Measurements from ENCODE around the gene CTDP1. TPM values are rescaled to one million over a fixed set of nuclear protein-coding genes. Genes with fewer than 3 reads are reported as not detected.

CTDP1 gene
- total and polyA plus RNA-seq, 4 donors: 2.7 to 13.9 (median 10.5) TPM

DNA sequence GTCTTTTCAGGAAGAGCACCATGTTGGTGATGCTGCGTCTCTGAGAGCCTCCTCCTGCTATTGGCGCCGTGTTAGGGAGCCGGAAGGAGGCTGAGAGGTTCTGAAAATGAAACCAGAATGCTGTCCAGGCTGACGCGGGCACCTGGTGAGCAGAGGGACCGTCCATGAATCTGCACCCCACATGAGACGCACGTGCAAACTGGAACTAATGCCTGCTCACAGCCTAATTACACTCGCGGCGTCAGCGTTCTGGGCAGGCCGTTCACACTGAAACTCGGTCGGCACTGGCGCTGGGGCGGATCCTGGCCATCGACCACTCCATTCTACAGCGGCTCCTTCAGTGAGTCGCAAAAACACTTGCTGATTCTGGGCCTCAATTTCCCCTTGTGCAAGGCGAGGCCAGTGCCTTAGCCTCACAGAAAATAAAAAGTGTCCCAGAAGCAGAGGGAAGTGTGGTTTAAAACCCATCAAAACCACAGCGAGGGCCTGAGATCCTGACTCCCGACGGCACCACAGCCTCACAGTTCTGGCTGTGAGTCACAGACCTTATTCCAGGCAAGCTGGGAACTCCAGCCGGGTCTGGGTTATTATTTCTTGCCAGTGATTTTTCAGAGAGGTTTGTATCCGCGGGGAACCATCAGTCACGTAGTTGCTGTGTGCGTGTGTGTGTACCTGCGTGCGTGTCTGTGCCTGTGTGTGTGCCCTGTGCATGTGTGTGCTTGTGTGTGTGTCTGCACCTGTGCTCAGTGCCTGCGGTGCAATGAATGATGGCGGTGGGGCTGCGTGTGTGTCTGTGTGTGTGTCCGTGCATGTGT is 49.1 kb upstream of the CTDP1 start:
- no peaks in the 10 kb centered on the region for H3K4me1 ChIP-seq (ENCODE audit: control insufficient read depth in 4 of 4, insufficient read depth in 4 of 4, low read length in 3 of 4)
- H3K36me3 ChIP-seq (ENCODE audit: control insufficient read depth in 4 of 4, insufficient read depth in 3 of 4, low read depth in 1 of 4, low read length in 3 of 4): no peaks in the 10 kb centered on the region
- no peak for DNase-seq (ENCODE audit: low spot score)
- H3K9me3 ChIP-seq (ENCODE audit: control insufficient read depth in 4 of 4, low read length in 3 of 4): no peaks in the 10 kb centered on the region
- TF ChIP-seq, protein P1, sequence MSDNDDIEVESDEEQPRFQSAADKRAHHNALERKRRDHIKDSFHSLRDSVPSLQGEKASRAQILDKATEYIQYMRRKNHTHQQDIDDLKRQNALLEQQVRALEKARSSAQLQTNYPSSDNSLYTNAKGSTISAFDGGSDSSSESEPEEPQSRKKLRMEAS (IDR thresholded peaks at IDR 0.05): no peak
- TF ChIP-seq REST (IDR thresholded peaks at IDR 0.05): no peak
- TF ChIP-seq ATF3 (IDR thresholded peaks at IDR 0.05): no peak
- no peak for TF ChIP-seq TAF1 (conservative IDR thresholded peaks at IDR 0.05)
- no peak for TF ChIP-seq NR2F2 (IDR thresholded peaks at IDR 0.05)
- TF ChIP-seq, protein P2, sequence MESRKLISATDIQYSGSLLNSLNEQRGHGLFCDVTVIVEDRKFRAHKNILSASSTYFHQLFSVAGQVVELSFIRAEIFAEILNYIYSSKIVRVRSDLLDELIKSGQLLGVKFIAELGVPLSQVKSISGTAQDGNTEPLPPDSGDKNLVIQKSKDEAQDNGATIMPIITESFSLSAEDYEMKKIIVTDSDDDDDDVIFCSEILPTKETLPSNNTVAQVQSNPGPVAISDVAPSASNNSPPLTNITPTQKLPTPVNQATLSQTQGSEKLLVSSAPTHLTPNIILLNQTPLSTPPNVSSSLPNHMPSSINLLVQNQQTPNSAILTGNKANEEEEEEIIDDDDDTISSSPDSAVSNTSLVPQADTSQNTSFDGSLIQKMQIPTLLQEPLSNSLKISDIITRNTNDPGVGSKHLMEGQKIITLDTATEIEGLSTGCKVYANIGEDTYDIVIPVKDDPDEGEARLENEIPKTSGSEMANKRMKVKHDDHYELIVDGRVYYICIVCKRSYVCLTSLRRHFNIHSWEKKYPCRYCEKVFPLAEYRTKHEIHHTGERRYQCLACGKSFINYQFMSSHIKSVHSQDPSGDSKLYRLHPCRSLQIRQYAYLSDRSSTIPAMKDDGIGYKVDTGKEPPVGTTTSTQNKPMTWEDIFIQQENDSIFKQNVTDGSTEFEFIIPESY (IDR thresholded peaks at IDR 0.05): no peak
- peaks cover 0 to 4% (median 0%) of the 10 kb centered on the region in 4 donors for H3K27me3 ChIP-seq (ENCODE audit: control insufficient read depth in 4 of 4, insufficient read depth in 4 of 4, low read length in 3 of 4)
- no peak overlapping the region for H3K9ac ChIP-seq (ENCODE audit: low read depth in 1 of 2, low read length in 2 of 2)
- H3K27ac ChIP-seq (ENCODE audit: low read depth in 1 of 2, low read length in 2 of 2): no peak overlapping the region
- no peak overlapping the region for H3K4me3 ChIP-seq (ENCODE audit: low read depth in 1 of 3, low read length in 3 of 3)
- 87% methylated on average over 36 of the region's 36 CpGs for WGBS

DNA sequence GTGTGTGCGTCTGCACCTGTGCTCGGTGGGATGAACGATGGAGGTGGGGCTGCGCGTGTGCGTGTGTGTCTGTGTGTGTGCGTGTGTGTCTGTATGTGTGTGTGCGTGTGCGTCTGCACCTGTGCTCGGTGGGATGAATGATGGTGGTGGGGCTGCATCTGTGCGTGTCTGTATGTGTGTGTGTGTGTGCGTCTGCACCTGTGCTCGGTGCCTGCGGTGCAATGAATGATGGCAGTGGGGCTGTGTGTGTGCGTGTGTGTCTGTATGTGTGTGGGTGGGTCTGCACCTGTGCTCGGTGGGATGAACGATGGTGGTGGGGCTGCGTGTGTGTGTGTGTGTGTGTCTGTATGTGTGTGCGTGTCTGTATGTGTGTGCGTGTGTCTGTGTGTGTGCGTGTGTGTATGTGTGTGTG is 48.5 kb upstream of the CTDP1 start:
- no peaks in the 10 kb centered on the region for H3K4me1 ChIP-seq (ENCODE audit: control insufficient read depth in 4 of 4, insufficient read depth in 4 of 4, low read length in 3 of 4)
- H3K9ac ChIP-seq (ENCODE audit: low read depth in 1 of 2, low read length in 2 of 2): no peak overlapping the region
- no peaks in the 10 kb centered on the region for H3K9me3 ChIP-seq (ENCODE audit: control insufficient read depth in 4 of 4, low read length in 3 of 4)
- H3K4me3 ChIP-seq (ENCODE audit: low read depth in 1 of 3, low read length in 3 of 3): no peak overlapping the region
- peaks cover 0 to 4% (median 0%) of the 10 kb centered on the region in 4 donors for H3K27me3 ChIP-seq (ENCODE audit: control insufficient read depth in 4 of 4, insufficient read depth in 4 of 4, low read length in 3 of 4)
- 95% methylated on average over 21 of the region's 21 CpGs for WGBS
- no peak for DNase-seq (ENCODE audit: low spot score)
- no peaks in the 10 kb centered on the region for H3K36me3 ChIP-seq (ENCODE audit: control insufficient read depth in 4 of 4, insufficient read depth in 3 of 4, low read depth in 1 of 4, low read length in 3 of 4)
- no peak overlapping the region for H3K27ac ChIP-seq (ENCODE audit: low read depth in 1 of 2, low read length in 2 of 2)
- TF ChIP-seq HNF4A (conservative IDR thresholded peaks at IDR 0.05) (no peak), GABPA (IDR thresholded peaks at IDR 0.05 in 1 of 2, conservative IDR thresholded peaks at IDR 0.05 in 1 of 2) (no peak), SP1 (IDR thresholded peaks at IDR 0.05) (no peak), YY1 (IDR thresholded peaks at IDR 0.05) (no peak), RAD21 (IDR thresholded peaks at IDR 0.05) (no peak), REST (IDR thresholded peaks at IDR 0.05) (no peak), JUND (IDR thresholded peaks at IDR 0.05) (no peak), FOXA1 (IDR thresholded peaks at IDR 0.05) (no peak), EGR1 (IDR thresholded peaks at IDR 0.05; ENCODE audit: low read depth in 2 of 2) (no peak), NR2F2 (IDR thresholded peaks at IDR 0.05) (no peak), FOXA2 (IDR thresholded peaks at IDR 0.05) (no peak)
- TF ChIP-seq, protein P3, sequence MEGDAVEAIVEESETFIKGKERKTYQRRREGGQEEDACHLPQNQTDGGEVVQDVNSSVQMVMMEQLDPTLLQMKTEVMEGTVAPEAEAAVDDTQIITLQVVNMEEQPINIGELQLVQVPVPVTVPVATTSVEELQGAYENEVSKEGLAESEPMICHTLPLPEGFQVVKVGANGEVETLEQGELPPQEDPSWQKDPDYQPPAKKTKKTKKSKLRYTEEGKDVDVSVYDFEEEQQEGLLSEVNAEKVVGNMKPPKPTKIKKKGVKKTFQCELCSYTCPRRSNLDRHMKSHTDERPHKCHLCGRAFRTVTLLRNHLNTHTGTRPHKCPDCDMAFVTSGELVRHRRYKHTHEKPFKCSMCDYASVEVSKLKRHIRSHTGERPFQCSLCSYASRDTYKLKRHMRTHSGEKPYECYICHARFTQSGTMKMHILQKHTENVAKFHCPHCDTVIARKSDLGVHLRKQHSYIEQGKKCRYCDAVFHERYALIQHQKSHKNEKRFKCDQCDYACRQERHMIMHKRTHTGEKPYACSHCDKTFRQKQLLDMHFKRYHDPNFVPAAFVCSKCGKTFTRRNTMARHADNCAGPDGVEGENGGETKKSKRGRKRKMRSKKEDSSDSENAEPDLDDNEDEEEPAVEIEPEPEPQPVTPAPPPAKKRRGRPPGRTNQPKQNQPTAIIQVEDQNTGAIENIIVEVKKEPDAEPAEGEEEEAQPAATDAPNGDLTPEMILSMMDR (IDR thresholded peaks at IDR 0.05; ENCODE audit: low read depth, low read length, missing input control): no peak
- TF ChIP-seq, protein P2 (IDR thresholded peaks at IDR 0.05): no peak
- TF ChIP-seq, protein P1 (IDR thresholded peaks at IDR 0.05): no peak

Measured in liver (tissue), 9 donors.